H9 (cell line): ENCODE data around the gene PTX3. TPM values are rescaled to one million over a fixed set of nuclear protein-coding genes. Genes with fewer than 3 reads are reported as not detected.

ENCODE experiments used
- DNase-seq: peaks from one replicate; pipeline ENCODE4 v3.0.0-alpha.2; 2017
- H2AFZ ChIP-seq: one replicate; pipeline ENCODE4 v1.6.1; 2013; ENCODE audit warnings: mild to moderate bottlenecking, low read length, control low read depth, moderate library complexity
- H2AK5ac ChIP-seq: 2 replicates; pipeline ENCODE4 v1.6.1; 2013; ENCODE audit warnings: low read length, control low read depth, mixed read lengths; ENCODE audit not compliant: insufficient read length
- H2BK120ac ChIP-seq: one replicate; pipeline ENCODE4 v1.6.1; 2013; ENCODE audit warnings: low read depth, mild to moderate bottlenecking, low read length, control low read depth, inconsistent platforms; ENCODE audit not compliant: poor library complexity, severe bottlenecking
- H2BK12ac ChIP-seq: 2 replicates; pipeline ENCODE4 v1.6.1; 2013; ENCODE audit warnings: low read length, control low read depth, mixed read lengths, low read depth; ENCODE audit not compliant: insufficient read length
- H2BK15ac ChIP-seq: 2 replicates; pipeline ENCODE4 v1.6.1; 2013; ENCODE audit warnings: low read depth, low read length, control low read depth
- H2BK20ac ChIP-seq: one replicate; pipeline ENCODE4 v1.6.1; 2013; ENCODE audit warnings: low read depth, mild to moderate bottlenecking, low read length, control low read depth, inconsistent platforms; ENCODE audit not compliant: poor library complexity, severe bottlenecking
- H2BK5ac ChIP-seq: 2 replicates; pipeline ENCODE4 v1.6.1; 2013; ENCODE audit warnings: low read length, control low read depth, mixed read lengths; ENCODE audit not compliant: insufficient read length
- H3K14ac ChIP-seq: 2 replicates; pipeline ENCODE4 v1.6.1; 2013; ENCODE audit warnings: low read length, control low read depth; ENCODE audit not compliant: insufficient read depth
- H3K18ac ChIP-seq: 2 replicates; pipeline ENCODE4 v1.6.1; 2013; ENCODE audit warnings: low read depth, mild to moderate bottlenecking, mixed read lengths, low read length, control low read depth; ENCODE audit not compliant: insufficient read length
- H3K23ac ChIP-seq: 2 replicates; pipeline ENCODE4 v1.6.1; 2013; ENCODE audit warnings: low read length, control low read depth, mixed read lengths, low read depth; ENCODE audit not compliant: insufficient read length
- H3K23me2 ChIP-seq: 2 replicates; pipeline ENCODE4 v1.6.1; 2013; ENCODE audit warnings: low read depth, mild to moderate bottlenecking, mixed read lengths, low read length, control low read depth; ENCODE audit not compliant: insufficient read length, poor library complexity, severe bottlenecking
- H3K27ac ChIP-seq: 2 replicates; pipeline ENCODE4 v1.5.1; 2013; ENCODE audit warnings: low read length, control low read depth, mixed read lengths, low read depth; ENCODE audit not compliant: insufficient read length
- H3K27me3 ChIP-seq: 2 replicates; pipeline ENCODE4 v1.6.1; 2013; ENCODE audit warnings: low read length, control low read depth, inconsistent platforms; ENCODE audit not compliant: insufficient read depth
- H3K4ac ChIP-seq: 2 replicates; pipeline ENCODE4 v1.6.1; 2013; ENCODE audit warnings: low read depth, mild to moderate bottlenecking, control low read depth, inconsistent platforms, low read length, moderate library complexity
- H3K4me1 ChIP-seq: 2 replicates; pipeline ENCODE4 v1.6.1; 2013; ENCODE audit warnings: low read length, control low read depth, inconsistent platforms; ENCODE audit not compliant: insufficient read depth
- H3K4me2 ChIP-seq: 2 replicates; pipeline ENCODE4 v1.6.1; 2013; ENCODE audit warnings: low read length, control low read depth, mixed read lengths; ENCODE audit not compliant: insufficient read length, insufficient read depth
- H3K56ac ChIP-seq: 2 replicates; pipeline ENCODE4 v1.6.1; 2013; ENCODE audit warnings: low read depth, mild to moderate bottlenecking, mixed read lengths, low read length, control low read depth; ENCODE audit not compliant: insufficient read length
- H3K79me1 ChIP-seq: 2 replicates; pipeline ENCODE4 v1.6.1; 2013; ENCODE audit warnings: low read depth, mild to moderate bottlenecking, moderate library complexity, low read length, control low read depth, inconsistent platforms; ENCODE audit not compliant: insufficient read depth, poor library complexity, severe bottlenecking
- H3K79me2 ChIP-seq: 2 replicates; pipeline ENCODE4 v1.6.1; 2013; ENCODE audit warnings: low read length, control low read depth, inconsistent platforms; ENCODE audit not compliant: insufficient read depth
- H3K9ac ChIP-seq: 2 replicates; pipeline ENCODE4 v1.6.1; 2013; ENCODE audit warnings: low read length, control low read depth, mixed read lengths; ENCODE audit not compliant: insufficient read length; ENCODE audit errors: extremely low read depth
- H3K9me3 ChIP-seq: one replicate; pipeline ENCODE4 v1.6.1; 2013; ENCODE audit warnings: low read depth, low read length, inconsistent platforms; ENCODE audit not compliant: control insufficient read depth
- H3T11ph ChIP-seq: one replicate; pipeline ENCODE4 v1.6.1; 2013; ENCODE audit warnings: mild to moderate bottlenecking, low read length, control low read depth, inconsistent platforms
- H4K20me1 ChIP-seq: one replicate; pipeline ENCODE4 v1.6.1; 2013; ENCODE audit not compliant: control insufficient read depth, insufficient read length, insufficient read depth
- H4K5ac ChIP-seq: 2 replicates; pipeline ENCODE4 v1.6.1; 2013; ENCODE audit warnings: low read depth, mild to moderate bottlenecking, mixed read lengths, low read length, control low read depth; ENCODE audit not compliant: insufficient read length
- H4K8ac ChIP-seq: replicated peaks from 2 replicates; pipeline ENCODE4 v1.6.1; 2013; ENCODE audit warnings: low read length, control low read depth, mixed read lengths, low read depth; ENCODE audit not compliant: insufficient read length
- H4K91ac ChIP-seq: 2 replicates; pipeline ENCODE4 v1.6.1; 2013; ENCODE audit warnings: low read depth, mild to moderate bottlenecking, moderate library complexity, mixed read lengths, low read length, control low read depth; ENCODE audit not compliant: insufficient read length
- H3K27ac Mint-ChIP-seq, 3 experiments: 2 replicates in 2 of 3; 3 replicates in 1 of 3; pipeline ENCODE4 v1.8.0; 2020 to 2021; ENCODE audit warnings: mixed read lengths in 3 of 3, mild to moderate bottlenecking in 1 of 3, moderate library complexity in 1 of 3
- H3K27me3 Mint-ChIP-seq: 2 replicates; pipeline ENCODE4 v1.8.0; 2021; ENCODE audit warnings: low read depth, mild to moderate bottlenecking, moderate library complexity, mixed read lengths
- H3K36me3 Mint-ChIP-seq, 3 experiments: 2 replicates in 2 of 3; 3 replicates in 1 of 3; pipeline ENCODE4 v1.8.0; 2020 to 2021; ENCODE audit warnings: low read depth in 3 of 3, mixed read lengths in 3 of 3; ENCODE audit not compliant: insufficient read depth in 1 of 3
- H3K4me1 Mint-ChIP-seq, 2 experiments: 2 replicates each; pipeline ENCODE4 v1.8.0; 2020; ENCODE audit warnings: mixed read lengths in 2 of 2
- H3K4me3 Mint-ChIP-seq, 2 experiments: 2 replicates in 1 of 2; 3 replicates in 1 of 2; pipeline ENCODE4 v1.8.0; 2020 to 2021; ENCODE audit warnings: mild to moderate bottlenecking in 2 of 2, mixed read lengths in 2 of 2, moderate library complexity in 1 of 2
- H3K9me3 Mint-ChIP-seq, 2 experiments: 2 replicates in 1 of 2; 3 replicates in 1 of 2; pipeline ENCODE4 v1.8.0; 2020; ENCODE audit warnings: mild to moderate bottlenecking in 2 of 2, mixed read lengths in 2 of 2, moderate library complexity in 1 of 2
- WGBS: extraction: QIAGEN DNeasy Blood & Tissue Kit; methylation state at CpG from one replicate; pipeline ENCODE4 v1.1.7; 2013; ENCODE audit warnings: missing lambda C conversion rate, low lambda C conversion rate, mixed read lengths; ENCODE audit not compliant: insufficient read length; ENCODE audit errors: extremely low coverage; 5-methylcytosine and 5-hydroxymethylcytosine counted together
- total RNA-seq: library from RNA; stranded (reverse); gene quantifications from 2 replicates; pipeline ENCODE4 v1.2.1, GENCODE V29; 2021
- TF ChIP-seq, protein P1 (sequence below): fragments of 200-600 bp; sonication (generic); conservative IDR thresholded peaks from 3 replicates; pipeline ENCODE4 v1.8.0; 2021; ENCODE audit warnings: antibody characterized with exemption, mild to moderate bottlenecking

Gene PTX3
- total RNA-seq, 1 experiment from 2014 or later = 0.11 TPM

- no peak overlapping the region for H4K8ac ChIP-seq
- Mint-ChIP-seq H3K27me3 (no peaks in the 10 kb centered on the region), H3K4me3 (no peak overlapping the region), H3K36me3 (0 out of 7 replicates have a peak, but pooled peaks cover 0 to 5% (median 2%) of the 10 kb centered on the region in 3 experiments), H3K4me1 (peaks cover 4 to 7% of the 10 kb centered on the region in 2 experiments; a peak in 2 of 4 replicates), H3K9me3 (peaks cover 0 to 6% of the 10 kb centered on the region in 2 experiments; a peak in 2 of 5 replicates), H3K27ac (no peak overlapping the region)
- no peak overlapping the region for H3K14ac ChIP-seq
- H4K5ac ChIP-seq = no peak overlapping the region
- H4K20me1 ChIP-seq = no peaks in the 10 kb centered on the region
- no peak overlapping the region for H3K27ac ChIP-seq
- H3K4me1 ChIP-seq = no peaks in the 10 kb centered on the region
- no CpG with 5 or more reads among the region's 3 CpGs for WGBS
- no peak overlapping the region for H2BK5ac ChIP-seq
- no peaks in the 10 kb centered on the region for H3K79me1 ChIP-seq
- no peaks in the 10 kb centered on the region for H3K27me3 ChIP-seq
- H4K91ac ChIP-seq = no peak overlapping the region
- no peak overlapping the region for H3K18ac ChIP-seq
- TF ChIP-seq, protein P1, sequence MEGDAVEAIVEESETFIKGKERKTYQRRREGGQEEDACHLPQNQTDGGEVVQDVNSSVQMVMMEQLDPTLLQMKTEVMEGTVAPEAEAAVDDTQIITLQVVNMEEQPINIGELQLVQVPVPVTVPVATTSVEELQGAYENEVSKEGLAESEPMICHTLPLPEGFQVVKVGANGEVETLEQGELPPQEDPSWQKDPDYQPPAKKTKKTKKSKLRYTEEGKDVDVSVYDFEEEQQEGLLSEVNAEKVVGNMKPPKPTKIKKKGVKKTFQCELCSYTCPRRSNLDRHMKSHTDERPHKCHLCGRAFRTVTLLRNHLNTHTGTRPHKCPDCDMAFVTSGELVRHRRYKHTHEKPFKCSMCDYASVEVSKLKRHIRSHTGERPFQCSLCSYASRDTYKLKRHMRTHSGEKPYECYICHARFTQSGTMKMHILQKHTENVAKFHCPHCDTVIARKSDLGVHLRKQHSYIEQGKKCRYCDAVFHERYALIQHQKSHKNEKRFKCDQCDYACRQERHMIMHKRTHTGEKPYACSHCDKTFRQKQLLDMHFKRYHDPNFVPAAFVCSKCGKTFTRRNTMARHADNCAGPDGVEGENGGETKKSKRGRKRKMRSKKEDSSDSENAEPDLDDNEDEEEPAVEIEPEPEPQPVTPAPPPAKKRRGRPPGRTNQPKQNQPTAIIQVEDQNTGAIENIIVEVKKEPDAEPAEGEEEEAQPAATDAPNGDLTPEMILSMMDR = no peak
- H3K9me3 ChIP-seq = no peaks in the 10 kb centered on the region
- H3K56ac ChIP-seq = no peak overlapping the region
- H3K23ac ChIP-seq = no peak overlapping the region
- H3K4ac ChIP-seq = no peak overlapping the region
- H2BK15ac ChIP-seq = no peak overlapping the region
- H3K79me2 ChIP-seq = no peaks in the 10 kb centered on the region
- H3K4me2 ChIP-seq = no peak overlapping the region
- no peak for DNase-seq
- no peak overlapping the region for H3T11ph ChIP-seq
- no peaks in the 10 kb centered on the region for H3K23me2 ChIP-seq
- H2BK120ac ChIP-seq = no peak overlapping the region
- no peak overlapping the region for H2AFZ ChIP-seq
- H2BK12ac ChIP-seq = no peak overlapping the region
- no peak overlapping the region for H2BK20ac ChIP-seq
- H2AK5ac ChIP-seq = no peak overlapping the region
- no peak overlapping the region for H3K9ac ChIP-seq
Observed at GRCh38 chr3:157387708-157388435, 48.8 kb upstream of the PTX3 start.
